GM18907 (cell line): ENCODE results near the gene HTRA2.

Experiments
- ATAC-seq: cut with Tn5 transposase; IDR thresholded peaks from one replicate; pipeline ENCODE4 v1.9.1; 2021; ENCODE audit warnings: mild to moderate bottlenecking, moderate library complexity; ENCODE audit not compliant: unreplicated experiment

The HTRA2 gene

DNA sequence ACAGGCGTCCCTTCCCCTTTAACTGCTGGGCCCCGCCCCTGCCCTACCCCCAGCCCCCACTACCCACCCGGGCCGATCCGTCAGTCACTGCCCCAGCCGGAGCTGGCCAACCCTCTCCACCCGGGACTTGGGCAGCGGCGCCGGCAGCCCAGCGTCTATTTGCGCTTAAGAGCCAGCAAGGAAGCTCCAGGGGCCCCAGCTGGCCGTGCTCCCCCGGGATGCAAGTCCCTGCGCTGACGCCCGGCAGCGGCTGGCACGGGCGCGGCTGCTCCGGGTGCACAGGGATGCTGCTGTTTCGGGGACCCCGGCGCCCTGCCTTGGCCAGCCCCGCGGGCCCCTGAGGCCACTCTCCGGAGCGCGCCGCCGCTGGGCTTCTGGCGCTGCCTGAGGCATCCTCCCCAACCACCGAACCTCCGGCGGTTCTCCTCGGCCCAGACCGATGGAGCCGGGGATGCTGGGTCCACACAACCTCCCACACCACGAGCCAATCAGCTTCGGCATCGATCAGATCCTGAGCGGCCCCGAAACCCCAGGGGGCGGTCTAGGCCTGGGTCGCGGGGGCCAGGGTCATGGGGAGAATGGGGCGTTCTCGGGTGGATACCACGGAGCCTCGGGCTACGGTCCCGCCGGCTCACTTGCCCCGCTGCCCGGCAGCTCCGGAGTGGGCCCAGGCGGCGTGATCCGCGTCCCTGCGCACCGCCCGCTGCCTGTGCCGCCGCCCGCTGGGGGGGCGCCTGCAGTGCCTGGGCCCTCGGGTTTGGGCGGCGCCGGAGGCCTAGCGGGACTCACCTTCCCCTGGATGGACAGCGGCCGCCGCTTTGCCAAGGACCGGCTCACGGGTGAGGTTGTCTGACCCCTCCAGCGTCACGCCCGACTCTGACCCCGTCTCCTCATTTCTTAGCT lies 15.1 kb upstream of the HTRA2 start, which contains the start of gene TLX2:
TLX2 (plus strand) TSS at position 83 of the 903 bp plus-strand sequence; CDS start at position 440, 357 bp downstream.
- ATAC-seq, result no peak

DNA sequence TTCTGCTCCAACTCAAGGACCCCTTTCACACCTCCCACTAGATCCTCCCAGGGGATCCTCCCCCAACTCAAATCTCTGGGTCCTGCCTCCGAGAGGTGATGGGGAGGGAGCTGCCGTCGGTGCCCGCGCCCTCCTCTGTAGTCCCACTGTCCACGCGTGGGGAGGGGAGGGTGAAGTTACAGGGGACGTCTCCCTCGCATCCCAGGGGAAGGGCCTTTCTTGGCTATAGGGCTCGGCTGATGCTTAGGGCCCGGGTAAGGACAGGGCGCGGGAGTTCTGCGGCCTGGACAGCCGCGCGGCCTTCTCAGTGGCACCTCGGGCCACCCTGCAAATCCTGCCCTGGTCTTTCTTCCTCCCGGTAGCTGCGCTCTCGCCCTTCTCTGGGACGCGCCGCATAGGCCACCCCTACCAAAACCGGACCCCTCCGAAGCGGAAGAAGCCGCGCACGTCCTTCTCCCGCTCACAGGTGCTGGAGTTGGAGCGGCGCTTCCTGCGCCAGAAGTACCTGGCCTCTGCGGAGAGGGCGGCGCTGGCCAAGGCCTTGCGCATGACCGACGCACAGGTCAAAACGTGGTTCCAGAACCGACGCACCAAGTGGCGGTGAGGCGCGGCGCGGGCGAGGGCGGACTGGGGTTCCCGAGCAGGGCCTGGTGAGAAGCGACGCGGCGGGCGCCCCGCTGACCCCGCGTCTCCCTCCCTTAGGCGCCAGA lies 14.3 kb upstream of the HTRA2 start:
- peak; percentile 14 for ATAC-seq

DNA sequence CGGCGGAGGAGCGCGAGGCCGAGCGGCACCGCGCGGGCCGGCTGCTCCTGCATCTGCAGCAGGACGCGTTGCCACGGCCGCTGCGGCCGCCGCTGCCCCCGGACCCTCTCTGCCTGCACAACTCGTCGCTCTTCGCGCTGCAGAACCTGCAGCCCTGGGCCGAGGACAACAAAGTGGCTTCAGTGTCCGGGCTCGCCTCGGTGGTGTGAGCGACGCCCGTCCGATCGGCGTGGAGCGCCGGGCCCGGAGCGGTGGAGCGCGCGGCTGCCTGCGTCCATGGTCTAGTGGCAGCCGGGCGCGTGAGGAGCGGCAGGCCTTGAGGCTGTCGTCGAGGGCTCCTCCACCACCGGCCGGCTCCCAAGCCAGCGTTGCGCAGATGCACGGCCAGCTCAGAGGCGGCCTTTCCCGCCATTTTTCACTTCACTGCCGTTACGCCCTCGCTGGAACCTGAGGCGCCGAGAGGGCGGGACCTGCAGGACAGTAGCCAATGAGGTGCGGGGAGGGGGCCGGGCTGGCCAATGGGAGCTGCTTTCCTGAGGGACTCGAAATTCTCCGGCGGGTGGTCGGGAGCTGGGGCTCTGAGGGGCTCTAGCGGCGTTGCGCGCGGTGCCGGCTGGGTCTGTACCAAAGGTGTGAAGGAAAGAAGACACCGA lies 13.6 kb upstream of the HTRA2 start:
- peak; percentile 64 for ATAC-seq

DNA sequence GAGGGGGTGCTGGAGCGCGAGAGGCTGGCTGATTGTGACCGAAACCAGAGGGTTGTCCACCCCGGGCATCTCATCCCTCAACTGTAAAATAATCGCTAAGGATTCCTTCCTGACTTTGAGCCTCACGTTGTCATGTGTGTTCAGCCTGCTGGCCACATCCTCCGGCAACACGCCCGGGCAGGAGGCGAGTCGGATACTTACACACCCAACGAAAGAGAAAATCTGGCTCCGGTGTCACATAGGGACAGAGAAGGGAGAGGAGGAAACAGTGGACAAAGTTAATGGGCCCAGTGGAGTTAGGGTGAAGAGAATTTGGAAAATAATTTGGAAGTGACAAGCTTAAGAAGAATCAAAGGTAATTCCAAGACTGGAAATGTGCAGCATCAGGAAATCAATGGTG lies 13.1 kb upstream of the HTRA2 start:
- no peak for ATAC-seq

DNA sequence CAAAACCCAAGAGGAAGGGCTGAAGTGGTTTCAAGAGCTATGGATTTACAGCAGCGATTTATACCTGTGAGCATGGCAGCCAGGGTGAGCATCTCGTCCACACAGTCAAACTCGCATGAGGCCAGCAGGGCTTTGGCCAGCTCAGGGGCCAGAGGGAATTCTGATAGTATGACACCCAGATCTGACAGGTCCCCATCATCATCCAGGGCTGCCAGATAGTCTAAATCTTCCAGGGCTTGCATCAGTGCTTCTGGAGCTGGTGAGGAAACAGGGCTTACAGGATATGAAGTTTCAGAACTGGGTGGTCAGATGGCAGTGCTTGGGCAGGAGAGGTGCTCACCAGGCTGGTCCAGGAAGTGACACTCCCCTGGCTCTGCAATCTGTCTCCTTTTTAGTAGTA lies 7.2 kb upstream of the HTRA2 start:
- no peak for ATAC-seq

DNA sequence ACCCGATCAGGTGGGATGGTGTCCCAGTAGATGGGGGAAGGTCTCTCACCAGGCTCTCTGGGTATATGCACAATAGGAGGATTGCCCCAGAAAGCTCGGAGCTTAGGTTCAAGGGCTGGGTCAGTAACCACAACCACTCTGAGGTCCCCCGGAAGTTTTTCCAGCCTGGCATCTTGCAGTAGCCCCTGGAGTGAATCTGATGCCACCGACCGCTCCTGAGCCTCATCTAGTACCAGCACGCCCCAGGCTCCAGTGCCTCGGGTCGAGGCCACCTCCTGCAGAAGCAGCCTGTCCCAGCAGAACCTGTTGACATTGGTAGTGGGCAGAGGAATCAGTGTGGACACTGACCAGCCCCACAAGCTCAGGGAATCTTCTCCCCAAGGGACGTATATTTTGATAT lies 5.7 kb upstream of the HTRA2 start:
- ATAC-seq, result no peak

DNA sequence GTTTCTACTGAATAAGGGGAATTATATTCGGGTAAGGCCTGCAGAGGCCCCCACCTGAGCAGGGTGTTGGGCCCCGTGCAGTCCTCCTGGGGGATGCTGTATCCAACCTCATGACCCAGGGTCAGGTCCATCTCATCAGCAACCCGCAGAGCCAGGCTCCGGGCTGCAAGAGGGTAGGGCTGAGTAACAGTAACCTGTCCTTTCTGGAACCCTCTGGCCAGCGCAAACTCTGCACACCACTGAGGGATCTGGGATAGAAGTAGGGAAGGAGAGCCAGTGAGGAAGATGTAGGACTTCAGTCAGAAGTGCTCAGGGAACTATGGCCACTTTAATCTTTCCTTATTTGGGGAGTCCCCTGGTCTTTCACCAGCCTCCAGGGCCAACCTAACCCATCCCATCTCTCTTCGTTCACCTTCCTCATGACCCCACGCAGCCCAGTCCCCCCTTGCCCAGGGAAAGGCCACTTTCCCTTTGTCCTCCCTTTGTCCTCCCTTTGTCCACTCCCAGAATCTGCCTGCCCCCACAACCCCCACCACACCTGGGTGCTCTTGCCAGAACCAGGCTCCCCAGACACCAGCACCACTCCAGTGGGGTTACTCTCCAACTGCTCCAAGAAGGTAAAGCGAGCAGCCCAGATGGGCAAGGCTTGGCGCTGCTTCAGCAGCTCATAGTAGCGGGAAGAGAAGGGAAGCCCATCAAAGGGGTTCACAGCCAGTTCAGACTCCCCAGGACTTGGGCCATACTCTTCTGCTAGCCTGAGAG lies 4.6 kb upstream of the HTRA2 start:
- ATAC-seq, result no peak

DNA sequence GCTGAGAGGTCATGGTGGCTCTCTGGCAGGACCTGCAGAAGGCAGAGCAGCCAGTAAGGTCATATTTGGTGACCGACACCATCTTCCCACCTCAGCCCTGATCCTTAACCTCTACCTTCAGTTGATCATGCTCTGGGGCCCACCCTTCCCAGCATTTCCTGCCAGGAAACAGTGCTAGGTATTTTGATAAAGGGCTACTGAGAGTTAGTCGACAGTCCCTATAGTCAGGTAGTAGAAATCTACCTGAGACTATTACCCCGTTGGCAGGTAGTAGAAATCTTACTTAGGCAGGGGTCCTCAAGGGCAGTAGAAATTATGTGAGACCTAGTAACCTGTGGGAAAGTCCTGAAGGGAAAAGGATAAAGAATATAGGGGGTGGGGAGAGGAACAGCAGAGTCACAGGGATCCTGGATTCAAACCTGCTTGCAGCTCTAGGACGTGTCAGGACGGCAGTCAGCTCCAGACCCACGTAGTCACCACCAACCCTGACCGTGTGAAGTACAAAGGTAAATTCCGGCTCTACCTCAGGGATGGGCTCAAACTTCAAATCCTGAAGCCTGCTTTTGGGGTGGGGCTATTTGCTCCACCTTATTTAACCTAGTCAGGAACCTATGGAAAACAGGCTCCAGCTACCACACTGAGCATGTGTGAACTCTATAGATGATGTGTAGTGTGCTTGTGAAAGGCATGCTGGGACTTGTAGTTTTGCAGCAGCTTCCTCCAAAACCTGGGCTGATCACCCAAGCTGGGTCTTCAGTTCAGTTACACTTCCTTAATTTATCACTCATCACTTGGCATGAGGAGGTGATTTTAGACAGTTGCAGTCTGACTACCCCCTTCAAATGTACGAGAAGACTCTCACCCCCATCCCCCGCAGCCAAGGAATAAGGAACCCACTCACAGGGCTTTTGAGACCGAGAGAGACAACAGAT lies 3.8 kb upstream of the HTRA2 start, which contains the start of gene DQX1:
DQX1 (minus strand) TSS at position 515 of the 932 bp plus-strand sequence; CDS start at position 13, 502 bp downstream.
- ATAC-seq, result no peak

DNA sequence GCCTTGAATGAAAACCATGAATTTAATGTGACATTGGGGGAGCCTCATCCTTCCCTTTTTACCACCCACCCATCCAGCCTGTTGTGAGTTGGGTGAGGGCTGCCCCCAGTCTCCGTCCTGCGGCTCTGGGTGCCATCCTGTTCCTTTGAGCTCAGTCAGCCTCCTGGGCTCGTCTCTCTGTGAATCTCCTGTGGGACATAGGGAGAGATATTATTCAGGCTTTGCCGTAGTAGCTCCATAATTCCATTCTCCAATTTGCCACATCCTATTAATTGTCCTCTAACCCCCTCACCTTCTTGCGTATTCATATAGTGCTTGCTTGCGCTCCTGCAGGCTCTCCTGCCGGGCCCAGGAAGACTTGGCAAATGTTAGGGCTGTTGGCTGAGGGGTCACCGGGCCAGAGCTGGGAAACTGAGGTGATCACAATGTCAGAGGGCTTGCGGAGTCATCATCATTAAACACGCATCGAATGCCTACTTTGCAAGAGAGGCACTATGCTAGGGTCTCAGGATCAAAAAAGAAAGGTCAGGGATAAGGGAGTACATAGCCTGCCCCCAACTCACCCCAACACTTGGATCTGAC lies 3.0 kb upstream of the HTRA2 start:
- ATAC-seq, result no peak

DNA sequence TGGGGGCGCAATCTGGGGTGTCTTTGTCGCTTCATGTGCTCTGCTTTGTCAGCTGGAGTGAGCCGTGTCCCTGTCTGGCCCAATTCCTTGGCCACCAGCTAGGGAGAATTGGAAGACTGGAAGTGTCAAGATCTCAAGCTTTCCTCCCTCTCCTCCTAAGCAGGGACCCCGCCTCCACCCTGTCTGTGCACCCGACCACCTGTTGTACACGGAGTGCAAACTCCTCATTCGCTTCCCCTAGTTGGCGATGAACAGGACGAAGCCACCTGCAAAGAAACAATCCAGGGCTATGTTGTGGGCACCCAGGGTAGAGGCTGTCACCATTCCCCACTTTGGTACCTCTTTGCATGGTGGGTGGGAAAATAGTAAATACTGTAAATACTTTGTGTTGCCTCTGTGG lies 2.0 kb upstream of the HTRA2 start:
- no peak for ATAC-seq

DNA sequence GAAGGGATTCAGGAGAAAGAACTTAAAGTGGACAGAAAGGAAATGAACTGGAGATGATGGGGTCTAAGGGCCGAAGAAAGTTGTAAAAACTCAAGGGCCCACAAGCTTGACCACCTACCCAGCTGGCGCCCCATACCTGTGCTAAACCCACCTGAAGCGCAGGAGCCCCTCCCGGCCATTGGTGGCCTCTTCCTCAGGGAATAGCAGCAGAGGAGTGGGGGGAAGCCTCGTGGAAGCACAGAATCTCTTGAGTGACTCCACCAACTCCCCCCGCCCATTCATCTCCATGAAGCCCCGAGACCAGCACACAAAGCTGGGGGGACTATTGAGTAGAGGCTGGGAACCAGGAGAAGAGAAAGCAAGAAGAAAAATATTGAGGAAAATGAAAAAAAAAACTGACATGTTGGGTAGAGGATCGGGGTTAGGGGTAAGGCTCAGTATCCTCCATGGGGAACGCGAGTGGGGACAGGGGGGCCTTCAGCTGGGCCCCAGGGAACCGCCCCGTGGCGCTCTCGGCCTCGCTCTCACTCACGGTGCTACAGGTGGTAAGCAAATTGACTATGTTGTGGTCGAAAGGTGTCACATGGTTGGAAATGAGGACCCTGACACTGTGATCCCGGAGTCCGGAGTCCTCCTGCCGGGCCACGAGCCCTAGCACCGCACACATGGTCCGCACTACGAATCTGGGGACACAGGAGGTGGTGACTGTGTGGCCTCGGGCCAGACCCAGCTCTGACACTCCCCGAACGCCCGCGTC lies 955 bp upstream of the HTRA2 start:
- peak; percentile 14 for ATAC-seq

DNA sequence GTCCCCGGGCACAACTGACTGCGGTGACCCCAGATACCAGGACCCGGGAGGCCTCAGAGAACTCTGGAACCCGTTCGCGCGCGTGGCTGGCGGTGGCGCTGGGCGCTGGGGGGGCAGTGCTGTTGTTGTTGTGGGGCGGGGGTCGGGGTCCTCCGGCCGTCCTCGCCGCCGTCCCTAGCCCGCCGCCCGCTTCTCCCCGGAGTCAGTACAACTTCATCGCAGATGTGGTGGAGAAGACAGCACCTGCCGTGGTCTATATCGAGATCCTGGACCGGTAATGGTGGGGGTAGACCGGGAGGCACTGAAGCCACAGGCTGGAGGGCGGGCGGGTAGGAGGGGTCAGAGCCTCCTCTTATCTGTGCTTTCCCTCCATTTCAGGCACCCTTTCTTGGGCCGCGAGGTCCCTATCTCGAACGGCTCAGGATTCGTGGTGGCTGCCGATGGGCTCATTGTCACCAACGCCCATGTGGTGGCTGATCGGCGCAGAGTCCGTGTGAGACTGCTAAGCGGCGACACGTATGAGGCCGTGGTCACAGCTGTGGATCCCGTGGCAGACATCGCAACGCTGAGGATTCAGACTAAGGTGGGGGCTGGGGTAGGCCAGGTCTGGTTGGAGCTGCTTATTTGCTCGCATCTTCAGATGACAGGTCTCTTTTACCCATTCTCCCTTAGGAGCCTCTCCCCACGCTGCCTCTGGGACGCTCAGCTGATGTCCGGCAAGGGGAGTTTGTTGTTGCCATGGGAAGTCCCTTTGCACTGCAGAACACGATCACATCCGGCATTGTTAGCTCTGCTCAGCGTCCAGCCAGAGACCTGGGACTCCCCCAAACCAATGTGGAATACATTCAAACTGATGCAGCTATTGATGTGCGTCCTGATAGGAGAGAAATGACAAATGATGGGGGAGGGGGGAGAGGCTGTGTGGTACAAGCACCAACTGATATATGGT lies 780 bp downstream of the HTRA2 start:
- peak; percentile 44 for ATAC-seq

DNA sequence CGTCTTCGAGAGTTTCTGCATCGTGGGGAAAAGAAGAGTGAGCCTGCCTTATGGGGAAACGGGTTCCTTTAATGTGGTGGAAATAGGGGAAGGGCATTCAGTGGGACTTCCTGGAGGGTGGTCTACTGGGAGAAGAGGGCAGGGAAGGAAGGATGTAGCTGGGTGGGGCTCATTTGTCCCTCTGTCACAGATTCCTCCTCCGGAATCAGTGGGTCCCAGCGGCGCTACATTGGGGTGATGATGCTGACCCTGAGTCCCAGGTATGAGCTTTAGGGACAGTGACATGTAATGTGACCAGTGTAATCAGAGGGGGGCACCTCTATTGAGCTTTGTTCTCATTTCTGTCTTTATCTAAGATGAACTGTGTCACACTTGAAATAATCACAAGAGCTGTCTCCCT lies 1.9 kb downstream of the HTRA2 start:
- no peak for ATAC-seq

DNA sequence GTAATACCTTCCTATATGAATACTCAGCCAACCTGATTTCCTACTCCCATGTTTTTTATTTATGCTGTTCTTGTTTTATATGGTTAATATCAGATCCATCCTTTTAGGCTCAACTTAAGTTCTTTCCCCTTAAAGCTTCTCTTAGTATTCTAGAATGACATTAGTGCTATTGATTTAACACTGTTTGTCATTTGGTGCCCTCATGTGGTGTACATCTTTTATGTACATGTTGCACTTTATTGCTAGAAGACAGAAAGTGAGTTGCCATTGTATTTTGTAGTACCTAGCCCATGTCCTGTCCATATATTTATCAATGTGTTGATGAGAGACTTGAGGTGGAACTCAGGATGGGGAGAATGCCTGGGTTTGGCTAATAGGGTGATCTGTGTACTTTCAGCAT lies 2.5 kb downstream of the HTRA2 start:
- no peak for ATAC-seq

DNA sequence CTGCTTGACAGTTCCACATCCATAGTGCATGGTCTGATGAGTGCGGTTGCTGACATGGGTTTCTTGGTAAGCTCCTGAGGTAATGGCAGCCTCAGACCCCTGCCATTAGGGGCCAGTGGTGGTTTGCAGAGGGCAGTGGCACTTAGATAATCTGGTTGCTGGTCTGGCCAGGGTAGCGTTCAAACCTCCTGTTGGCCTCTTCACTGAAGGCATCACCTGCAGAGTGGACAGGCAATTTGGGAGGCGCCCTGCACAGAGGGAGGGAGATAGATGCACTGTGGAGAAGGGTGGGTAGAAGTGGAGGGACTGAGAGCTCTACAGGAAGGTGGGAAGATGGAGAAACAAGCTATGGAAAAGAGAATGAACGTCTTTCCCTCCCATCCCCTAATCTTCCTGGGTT lies 3.7 kb downstream of the HTRA2 start:
- no peak for ATAC-seq

DNA sequence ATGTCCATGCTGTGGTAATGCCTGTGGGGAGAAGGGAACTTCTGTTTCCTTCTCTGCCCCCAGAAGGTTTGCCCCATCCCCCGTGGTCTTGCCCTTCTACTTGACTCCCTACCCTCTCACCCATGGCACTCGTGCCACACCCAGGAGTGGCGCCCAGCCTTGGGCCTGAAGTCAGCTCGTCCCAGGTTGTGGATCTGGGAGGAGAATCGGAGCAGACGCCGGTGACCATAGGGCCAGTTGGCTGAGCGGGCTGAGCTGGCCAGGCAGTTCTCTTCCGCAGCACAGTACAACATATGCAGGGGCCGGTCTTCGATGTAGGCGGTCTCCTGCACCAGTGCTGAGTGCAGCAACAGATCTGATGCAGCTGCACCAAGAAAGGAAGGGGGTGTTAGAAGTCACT lies 4.7 kb downstream of the HTRA2 start:
- ATAC-seq, result no peak

DNA sequence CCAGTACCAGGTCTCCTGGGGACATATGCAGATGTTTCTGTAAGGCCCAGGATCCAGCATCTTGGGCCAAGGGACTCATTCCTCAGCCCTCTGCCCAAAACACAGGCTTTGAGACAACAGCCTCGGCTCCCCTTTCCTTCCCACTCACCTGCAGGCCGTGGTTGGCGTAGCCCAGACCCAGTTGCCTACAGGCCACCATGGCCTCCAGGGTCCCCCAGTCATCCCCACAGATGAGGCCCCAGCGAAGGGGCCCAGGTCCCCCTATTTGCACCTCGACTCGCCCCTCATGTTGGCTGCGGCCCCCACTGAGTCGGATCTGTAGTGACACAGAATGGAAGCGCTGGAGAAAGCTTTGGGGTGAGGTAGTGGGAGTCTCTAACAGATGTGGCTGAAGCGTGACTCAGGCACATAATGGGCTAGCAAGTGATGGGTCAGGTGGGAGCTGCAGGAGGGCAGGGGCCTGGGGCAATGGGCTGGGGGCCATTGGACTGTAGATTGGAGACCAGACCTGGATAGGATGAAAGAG lies 5.8 kb downstream of the HTRA2 start:
- ATAC-seq, result no peak
